ENCODE results near the gene UNC13D.

The UNC13D gene

DNA sequence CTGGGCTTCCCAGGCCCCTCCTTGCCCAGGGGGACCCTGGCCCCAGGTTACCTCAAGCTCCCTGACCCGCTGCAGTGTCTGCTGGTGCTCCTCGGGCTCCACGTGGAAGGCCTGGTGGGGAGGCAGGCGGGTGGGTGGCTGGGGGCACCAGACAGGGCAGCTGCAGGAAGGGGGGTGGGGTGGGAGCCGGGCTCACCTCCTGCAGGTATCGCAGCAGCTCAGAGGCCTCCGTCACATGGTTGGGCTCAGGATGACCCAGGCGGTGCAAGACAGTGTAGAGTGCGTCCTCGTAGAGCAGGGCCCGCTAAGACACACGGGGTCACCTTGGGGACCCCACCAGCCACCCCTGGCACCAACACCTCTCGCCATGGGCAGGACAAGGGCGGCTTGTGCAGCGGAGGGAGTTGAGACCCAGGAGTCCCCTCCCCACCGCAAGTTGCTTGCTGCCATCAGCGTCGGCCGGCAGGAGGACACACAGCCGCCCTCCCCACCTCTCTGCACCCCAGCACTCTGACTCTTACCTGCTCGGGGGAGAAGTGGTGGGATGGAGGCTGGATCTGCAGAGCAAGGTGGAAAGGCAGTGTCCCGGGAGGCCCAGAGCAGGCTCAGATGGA is 1.1 kb downstream of the UNC13D start:
- TF ChIP-seq ZNF350 (tag by site-specific recombination; IDR thresholded peaks at IDR 0.05) (no peak), GLI4 (tag by site-specific recombination; IDR thresholded peaks at IDR 0.05) (no peak), KLF8 (tag by site-specific recombination; IDR thresholded peaks at IDR 0.05) (no peak), GLIS1 (tag by site-specific recombination; IDR thresholded peaks at IDR 0.05) (no peak), ZFHX2 (tag by site-specific recombination; conservative IDR thresholded peaks at IDR 0.05) (no peak), ATF2 (tag by site-specific recombination; IDR thresholded peaks at IDR 0.05; ENCODE audit: low read depth) (no peak), PATZ1 (tag by site-specific recombination; IDR thresholded peaks at IDR 0.05) (no peak), ZNF157 (tag by site-specific recombination; IDR thresholded peaks at IDR 0.05) (no peak)
- TF ChIP-seq, protein P1, sequence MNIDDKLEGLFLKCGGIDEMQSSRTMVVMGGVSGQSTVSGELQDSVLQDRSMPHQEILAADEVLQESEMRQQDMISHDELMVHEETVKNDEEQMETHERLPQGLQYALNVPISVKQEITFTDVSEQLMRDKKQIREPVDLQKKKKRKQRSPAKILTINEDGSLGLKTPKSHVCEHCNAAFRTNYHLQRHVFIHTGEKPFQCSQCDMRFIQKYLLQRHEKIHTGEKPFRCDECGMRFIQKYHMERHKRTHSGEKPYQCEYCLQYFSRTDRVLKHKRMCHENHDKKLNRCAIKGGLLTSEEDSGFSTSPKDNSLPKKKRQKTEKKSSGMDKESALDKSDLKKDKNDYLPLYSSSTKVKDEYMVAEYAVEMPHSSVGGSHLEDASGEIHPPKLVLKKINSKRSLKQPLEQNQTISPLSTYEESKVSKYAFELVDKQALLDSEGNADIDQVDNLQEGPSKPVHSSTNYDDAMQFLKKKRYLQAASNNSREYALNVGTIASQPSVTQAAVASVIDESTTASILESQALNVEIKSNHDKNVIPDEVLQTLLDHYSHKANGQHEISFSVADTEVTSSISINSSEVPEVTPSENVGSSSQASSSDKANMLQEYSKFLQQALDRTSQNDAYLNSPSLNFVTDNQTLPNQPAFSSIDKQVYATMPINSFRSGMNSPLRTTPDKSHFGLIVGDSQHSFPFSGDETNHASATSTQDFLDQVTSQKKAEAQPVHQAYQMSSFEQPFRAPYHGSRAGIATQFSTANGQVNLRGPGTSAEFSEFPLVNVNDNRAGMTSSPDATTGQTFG (tag by site-specific recombination; IDR thresholded peaks at IDR 0.05; ENCODE audit: borderline replicate concordance), result no peak
- H3K9me3 ChIP-seq (ENCODE audit: control insufficient read depth, insufficient read depth, low read depth, low read length), result no peaks in the 10 kb centered on the region
- no peaks in the 10 kb centered on the region; the same call in 1 of the 2 replicates for H3K4me1 ChIP-seq (ENCODE audit: control insufficient read depth, insufficient read depth, low read length)
- H3K27ac ChIP-seq (ENCODE audit: extremely low read depth, low read depth, low read length), result no peak overlapping the region
- H3K4me3 ChIP-seq (ENCODE audit: low read depth, low read length), result no peak overlapping the region
- POLR2A ChIA-PET, result interaction anchor here (0.8 to 1.0 kb wide), 2 partner anchors 63 to 65 kb away, joined by 3 to 5 read pairs; no protein-coding TSS in a partner anchor
- H3K36me3 ChIP-seq (ENCODE audit: control insufficient read depth in 2 of 2, insufficient read depth in 1 of 2, low read length in 2 of 2), result peaks cover 0 to 23% of the 10 kb centered on the region in 2 experiments; a peak in 1 of 3 replicates
- CTCF ChIA-PET, result no interaction called here

DNA sequence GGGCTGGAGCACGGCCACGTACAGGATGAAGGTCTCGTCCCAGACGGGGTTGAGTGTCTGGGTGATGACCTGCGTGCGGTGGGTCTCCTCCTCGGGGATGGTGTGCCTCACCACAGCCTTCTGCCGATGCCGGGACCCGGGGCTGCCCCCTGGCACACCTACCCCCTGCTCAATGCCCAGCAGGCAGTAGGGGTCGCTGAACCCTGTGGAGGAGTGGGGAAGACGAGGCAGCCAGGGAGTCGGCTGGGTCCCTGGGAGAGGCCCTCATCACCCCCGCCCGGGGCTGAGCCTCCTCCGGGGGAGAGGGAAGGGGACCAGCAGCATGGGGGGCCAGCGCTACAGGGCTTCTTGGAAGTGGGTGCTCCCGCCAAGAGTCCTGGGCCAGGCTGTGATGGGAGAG is 1.8 kb downstream of the UNC13D start:
- no peak for TF ChIP-seq ZXDB (tag by site-specific recombination; IDR thresholded peaks at IDR 0.05)
- no peak for TF ChIP-seq KLF1 (tag by site-specific recombination; IDR thresholded peaks at IDR 0.05)
- TF ChIP-seq ZNF473 (tag by site-specific recombination; IDR thresholded peaks at IDR 0.05), result no peak
- no peak for TF ChIP-seq ZNF133 (tag by site-specific recombination; IDR thresholded peaks at IDR 0.05)
- TF ChIP-seq ZNF24 (tag by site-specific recombination; IDR thresholded peaks at IDR 0.05), result no peak
- TF ChIP-seq KLF7 (tag by site-specific recombination; IDR thresholded peaks at IDR 0.05; ENCODE audit: borderline replicate concordance), result no peak
- TF ChIP-seq ZNF140 (tag by site-specific recombination; IDR thresholded peaks at IDR 0.05), result no peak
- no peak for TF ChIP-seq OSR2 (tag by site-specific recombination; IDR thresholded peaks at IDR 0.05)
- no peak for TF ChIP-seq ZNF335 (tag by site-specific recombination; conservative IDR thresholded peaks at IDR 0.05)
- TF ChIP-seq KLF10 (tag by site-specific recombination; IDR thresholded peaks at IDR 0.05), result no peak
- no peak for TF ChIP-seq KLF8 (tag by site-specific recombination; IDR thresholded peaks at IDR 0.05)
- TF ChIP-seq ZNF221 (tag by site-specific recombination; IDR thresholded peaks at IDR 0.05; ENCODE audit: borderline replicate concordance), result no peak
- no peak for TF ChIP-seq ZNF837 (tag by site-specific recombination; IDR thresholded peaks at IDR 0.05)
- TF ChIP-seq, protein P2, sequence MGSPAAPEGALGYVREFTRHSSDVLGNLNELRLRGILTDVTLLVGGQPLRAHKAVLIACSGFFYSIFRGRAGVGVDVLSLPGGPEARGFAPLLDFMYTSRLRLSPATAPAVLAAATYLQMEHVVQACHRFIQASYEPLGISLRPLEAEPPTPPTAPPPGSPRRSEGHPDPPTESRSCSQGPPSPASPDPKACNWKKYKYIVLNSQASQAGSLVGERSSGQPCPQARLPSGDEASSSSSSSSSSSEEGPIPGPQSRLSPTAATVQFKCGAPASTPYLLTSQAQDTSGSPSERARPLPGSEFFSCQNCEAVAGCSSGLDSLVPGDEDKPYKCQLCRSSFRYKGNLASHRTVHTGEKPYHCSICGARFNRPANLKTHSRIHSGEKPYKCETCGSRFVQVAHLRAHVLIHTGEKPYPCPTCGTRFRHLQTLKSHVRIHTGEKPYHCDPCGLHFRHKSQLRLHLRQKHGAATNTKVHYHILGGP (tag by site-specific recombination; IDR thresholded peaks at IDR 0.05), result no peak
- TF ChIP-seq ZBTB1 (tag by site-specific recombination; IDR thresholded peaks at IDR 0.05), result no peak
- TF ChIP-seq ZNF776 (tag by site-specific recombination; IDR thresholded peaks at IDR 0.05; ENCODE audit: borderline replicate concordance), result no peak
- TF ChIP-seq ZNF157 (tag by site-specific recombination; IDR thresholded peaks at IDR 0.05), result no peak
- H3K27ac ChIP-seq (ENCODE audit: extremely low read depth, low read depth, low read length), result no peak overlapping the region
- ChIA-PET POLR2A (interaction anchor here (0.8 kb wide), 1 partner anchor 62 kb away, joined by 5 read pairs; no protein-coding TSS in a partner anchor), CTCF (no interaction called here)
- no peaks in the 10 kb centered on the region for H3K9me3 ChIP-seq (ENCODE audit: control insufficient read depth, insufficient read depth, low read depth, low read length)
- peaks cover 0 to 16% of the 10 kb centered on the region in 2 experiments; a peak in 1 of 3 replicates for H3K36me3 ChIP-seq (ENCODE audit: control insufficient read depth in 2 of 2, insufficient read depth in 1 of 2, low read length in 2 of 2)
- H3K4me1 ChIP-seq (ENCODE audit: control insufficient read depth, insufficient read depth, low read length), result no peaks in the 10 kb centered on the region; the same call in 1 of the 2 replicates
- no peak overlapping the region for H3K4me3 ChIP-seq (ENCODE audit: low read depth, low read length)

Measured in HEK293 (cell line).